Glutamatergic neuron (in vitro differentiated cells): ENCODE data around the gene LDAF1. TPM values are rescaled to one million over a fixed set of nuclear protein-coding genes. Genes with fewer than 3 reads are reported as not detected.

Source experiments
- DNase-seq: peaks from one replicate; pipeline ENCODE4 v3.0.0; 2022
- H3K27ac Mint-ChIP-seq: one replicate; pipeline ENCODE4 v1.8.0; 2020; ENCODE audit warnings: mild to moderate bottlenecking, mixed read lengths, inconsistent platforms; ENCODE audit not compliant: unreplicated experiment
- H3K27me3 Mint-ChIP-seq: one replicate; pipeline ENCODE4 v1.8.0; 2020; ENCODE audit warnings: mild to moderate bottlenecking, moderate library complexity, mixed read lengths, inconsistent platforms; ENCODE audit not compliant: unreplicated experiment
- H3K36me3 Mint-ChIP-seq: one replicate; pipeline ENCODE4 v1.8.0; 2020; ENCODE audit warnings: mild to moderate bottlenecking, mixed read lengths, inconsistent platforms; ENCODE audit not compliant: unreplicated experiment
- H3K4me1 Mint-ChIP-seq: one replicate; pipeline ENCODE4 v1.8.0; 2020; ENCODE audit warnings: mild to moderate bottlenecking, low read depth, mixed read lengths, inconsistent platforms; ENCODE audit not compliant: unreplicated experiment
- H3K4me3 Mint-ChIP-seq: one replicate; pipeline ENCODE4 v1.8.0; 2020; ENCODE audit warnings: mild to moderate bottlenecking, mixed read lengths, inconsistent platforms; ENCODE audit not compliant: unreplicated experiment
- H3K9me3 Mint-ChIP-seq: one replicate; pipeline ENCODE4 v1.8.0; 2020; ENCODE audit warnings: mild to moderate bottlenecking, moderate library complexity, mixed read lengths, inconsistent platforms; ENCODE audit not compliant: unreplicated experiment
- CTCF ChIP-seq: fragments of 200-600 bp; sonication (generic); IDR thresholded peaks from one replicate; pipeline ENCODE4 v1.5.0; 2021; ENCODE audit not compliant: partially characterized antibody, unreplicated experiment
- total RNA-seq: library from RNA; stranded (reverse); fragmentation: NEBNext Ultra II Directional; extraction: Animal tissue kit (Norgen Biotek cat#: 25700); gene quantifications from one replicate; pipeline ENCODE4 v1.2.1, GENCODE V29; 2021; ENCODE audit not compliant: unreplicated experiment

Gene LDAF1
- total RNA-seq, 1 donor from 2014 or later = 23.2 TPM

GRCh38 chr16:21157632-21158031 lies 842 bp upstream of the LDAF1 start:
- Mint-ChIP-seq H3K36me3 (peaks cover 5% of the 10 kb centered on the region), H3K27me3 (peaks cover 8% of the 10 kb centered on the region), H3K27ac (no peak overlapping the region), H3K4me3 (no peak overlapping the region), H3K4me1 (no peaks in the 10 kb centered on the region), H3K9me3 (peaks cover 1% of the 10 kb centered on the region)
- TF ChIP-seq CTCF = no peak
- DNase-seq = no peak

GRCh38 chr16:21159281-21159951 lies 942 bp downstream of the LDAF1 start:
- DNase-seq = peak; percentile 36
- H3K4me3 Mint-ChIP-seq = peak overlapping the region; percentile 95
- H3K4me1 Mint-ChIP-seq = no peaks in the 10 kb centered on the region
- peaks cover 1% of the 10 kb centered on the region for H3K27me3 Mint-ChIP-seq
- no peak for TF ChIP-seq CTCF
- no peak overlapping the region for H3K27ac Mint-ChIP-seq
- no peaks in the 10 kb centered on the region for H3K36me3 Mint-ChIP-seq
- H3K9me3 Mint-ChIP-seq = no peaks in the 10 kb centered on the region

- Mint-ChIP-seq H3K36me3 (no peaks in the 10 kb centered on the region), H3K27ac (no peak overlapping the region), H3K27me3 (peaks cover 1% of the 10 kb centered on the region), H3K4me1 (no peaks in the 10 kb centered on the region), H3K4me3 (no peak overlapping the region), H3K9me3 (no peaks in the 10 kb centered on the region)
- TF ChIP-seq CTCF = no peak
- no peak for DNase-seq
Measured at GRCh38 chr16:21160276-21160675, 1.8 kb downstream of the LDAF1 start.

GRCh38 chr16:21161211-21161610 lies 2.7 kb downstream of the LDAF1 start:
- H3K4me1 Mint-ChIP-seq = no peaks in the 10 kb centered on the region
- peaks cover 1% of the 10 kb centered on the region for H3K27me3 Mint-ChIP-seq
- no peak for DNase-seq
- H3K27ac Mint-ChIP-seq = no peak overlapping the region
- no peaks in the 10 kb centered on the region for H3K9me3 Mint-ChIP-seq
- TF ChIP-seq CTCF = no peak
- H3K4me3 Mint-ChIP-seq = no peak overlapping the region
- H3K36me3 Mint-ChIP-seq = no peaks in the 10 kb centered on the region

- TF ChIP-seq CTCF = no peak
- H3K27ac Mint-ChIP-seq = no peak overlapping the region
- H3K9me3 Mint-ChIP-seq = no peaks in the 10 kb centered on the region
- no peaks in the 10 kb centered on the region for H3K4me1 Mint-ChIP-seq
- H3K4me3 Mint-ChIP-seq = no peak overlapping the region
- peaks cover 4% of the 10 kb centered on the region for H3K36me3 Mint-ChIP-seq
- DNase-seq = no peak
- no peaks in the 10 kb centered on the region for H3K27me3 Mint-ChIP-seq
Measured at GRCh38 chr16:21162661-21163151, 4.2 kb downstream of the LDAF1 start.
